HL-60 (cell line): ENCODE data around the gene QPRT.
"Not testable (repeated sequence)": the region's sequence is repeated elsewhere in the genome, so short reads cannot be mapped to it uniquely, and the experiment has no call there.

ENCODE experiments used
- DNase-seq, 2 experiments: peaks; one replicate each; pipeline ENCODE4 v3.0.0-alpha.2; 2010 to 2020; ENCODE audit warnings: low read depth in 1 of 2, low spot score in 1 of 2
- H3K27ac ChIP-seq: fragments of 250-450 bp; sonication (Bioruptor Pico); replicated peaks from 2 replicates; pipeline ENCODE4 v1.5.1; 2020; ENCODE audit warnings: mild to moderate bottlenecking, moderate library complexity
- H3K27me3 ChIP-seq: fragments of 250-450 bp; sonication (Bioruptor Pico); 2 replicates; pipeline ENCODE4 v1.5.1; 2021; ENCODE audit warnings: mild to moderate bottlenecking, moderate library complexity; ENCODE audit not compliant: insufficient read depth, poor library complexity, severe bottlenecking
- H3K4me3 ChIP-seq: replicated peaks from 2 replicates; pipeline ENCODE4 v1.5.1; 2011; ENCODE audit warnings: mild to moderate bottlenecking, control low read depth, low read length; ENCODE audit not compliant: insufficient read depth
- GABPA ChIP-seq: IDR thresholded peaks from 2 replicates; pipeline ENCODE4 v1.6.1; 2012; ENCODE audit warnings: low read depth
- POLR2AphosphoS5 ChIP-seq: IDR thresholded peaks from 2 replicates; pipeline ENCODE4 v1.6.1; 2012; ENCODE audit warnings: low read depth
- SPI1 ChIP-seq: IDR thresholded peaks from 2 replicates; pipeline ENCODE4 v1.6.1; 2012; ENCODE audit warnings: low read depth, mild to moderate bottlenecking, borderline replicate concordance
- TF ChIP-seq, protein P1 (sequence below): IDR thresholded peaks from 2 replicates; pipeline ENCODE4 v1.6.1; 2012; ENCODE audit warnings: low read depth; ENCODE audit not compliant: insufficient replicate concordance
- TF ChIP-seq, protein P2 (sequence below): IDR thresholded peaks from one replicate; pipeline ENCODE4 v1.5.1; 2011; ENCODE audit warnings: low read length, control low read depth, inconsistent platforms; ENCODE audit not compliant: insufficient read depth

The QPRT gene

DNA sequence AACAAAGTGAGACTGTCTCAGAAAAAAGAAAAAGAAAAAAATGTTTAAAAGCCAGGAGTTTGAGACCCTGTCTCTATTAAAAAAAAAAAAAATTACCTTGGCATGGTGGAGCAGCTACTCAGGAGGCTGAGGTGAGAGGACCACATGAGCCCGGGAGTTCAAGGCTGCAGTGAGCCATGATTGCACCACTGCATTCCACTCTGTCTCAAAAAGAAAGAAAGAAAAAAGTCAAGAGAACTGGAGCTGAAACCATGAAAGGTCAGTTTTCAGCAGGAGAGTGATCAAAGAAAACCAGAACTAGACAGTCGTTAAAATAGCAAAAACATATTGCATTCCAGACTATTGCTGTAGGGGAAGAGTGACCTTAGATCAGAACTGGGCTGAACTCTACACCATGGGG lies 8.8 kb downstream of the QPRT start:
- Histone ChIP-seq H3K27ac (no peak overlapping the region), H3K27me3 (no peaks in the 10 kb centered on the region), H3K4me3 (no peak overlapping the region)
- no peak for DNase-seq
- TF ChIP-seq POLR2AphosphoS5, result no peak

DNA sequence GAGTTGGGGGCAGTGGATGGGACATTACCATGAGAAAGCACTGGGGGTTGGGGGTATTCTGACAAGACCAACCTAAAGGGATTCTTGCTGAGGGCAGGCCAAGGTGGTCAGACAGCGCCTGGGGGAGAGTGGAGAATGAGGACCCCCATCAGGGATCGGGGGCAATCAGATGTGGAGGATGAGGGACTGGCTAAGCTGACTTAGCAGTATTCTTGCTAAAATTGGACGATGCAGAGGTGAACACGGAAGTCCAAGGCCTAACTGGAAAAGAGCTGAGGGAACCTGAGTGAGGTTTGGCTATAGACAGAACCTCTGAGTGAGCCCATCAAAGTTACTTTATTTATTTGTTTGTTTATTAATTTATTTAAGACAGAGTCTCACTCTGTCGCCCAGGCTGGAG lies 9.2 kb downstream of the QPRT start:
- Histone ChIP-seq H3K27me3 (no peaks in the 10 kb centered on the region), H3K27ac (no peak overlapping the region), H3K4me3 (no peak overlapping the region)
- DNase-seq, result no peak
- TF ChIP-seq, protein P1, sequence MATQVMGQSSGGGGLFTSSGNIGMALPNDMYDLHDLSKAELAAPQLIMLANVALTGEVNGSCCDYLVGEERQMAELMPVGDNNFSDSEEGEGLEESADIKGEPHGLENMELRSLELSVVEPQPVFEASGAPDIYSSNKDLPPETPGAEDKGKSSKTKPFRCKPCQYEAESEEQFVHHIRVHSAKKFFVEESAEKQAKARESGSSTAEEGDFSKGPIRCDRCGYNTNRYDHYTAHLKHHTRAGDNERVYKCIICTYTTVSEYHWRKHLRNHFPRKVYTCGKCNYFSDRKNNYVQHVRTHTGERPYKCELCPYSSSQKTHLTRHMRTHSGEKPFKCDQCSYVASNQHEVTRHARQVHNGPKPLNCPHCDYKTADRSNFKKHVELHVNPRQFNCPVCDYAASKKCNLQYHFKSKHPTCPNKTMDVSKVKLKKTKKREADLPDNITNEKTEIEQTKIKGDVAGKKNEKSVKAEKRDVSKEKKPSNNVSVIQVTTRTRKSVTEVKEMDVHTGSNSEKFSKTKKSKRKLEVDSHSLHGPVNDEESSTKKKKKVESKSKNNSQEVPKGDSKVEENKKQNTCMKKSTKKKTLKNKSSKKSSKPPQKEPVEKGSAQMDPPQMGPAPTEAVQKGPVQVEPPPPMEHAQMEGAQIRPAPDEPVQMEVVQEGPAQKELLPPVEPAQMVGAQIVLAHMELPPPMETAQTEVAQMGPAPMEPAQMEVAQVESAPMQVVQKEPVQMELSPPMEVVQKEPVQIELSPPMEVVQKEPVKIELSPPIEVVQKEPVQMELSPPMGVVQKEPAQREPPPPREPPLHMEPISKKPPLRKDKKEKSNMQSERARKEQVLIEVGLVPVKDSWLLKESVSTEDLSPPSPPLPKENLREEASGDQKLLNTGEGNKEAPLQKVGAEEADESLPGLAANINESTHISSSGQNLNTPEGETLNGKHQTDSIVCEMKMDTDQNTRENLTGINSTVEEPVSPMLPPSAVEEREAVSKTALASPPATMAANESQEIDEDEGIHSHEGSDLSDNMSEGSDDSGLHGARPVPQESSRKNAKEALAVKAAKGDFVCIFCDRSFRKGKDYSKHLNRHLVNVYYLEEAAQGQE, result no peak
- TF ChIP-seq, protein P2, sequence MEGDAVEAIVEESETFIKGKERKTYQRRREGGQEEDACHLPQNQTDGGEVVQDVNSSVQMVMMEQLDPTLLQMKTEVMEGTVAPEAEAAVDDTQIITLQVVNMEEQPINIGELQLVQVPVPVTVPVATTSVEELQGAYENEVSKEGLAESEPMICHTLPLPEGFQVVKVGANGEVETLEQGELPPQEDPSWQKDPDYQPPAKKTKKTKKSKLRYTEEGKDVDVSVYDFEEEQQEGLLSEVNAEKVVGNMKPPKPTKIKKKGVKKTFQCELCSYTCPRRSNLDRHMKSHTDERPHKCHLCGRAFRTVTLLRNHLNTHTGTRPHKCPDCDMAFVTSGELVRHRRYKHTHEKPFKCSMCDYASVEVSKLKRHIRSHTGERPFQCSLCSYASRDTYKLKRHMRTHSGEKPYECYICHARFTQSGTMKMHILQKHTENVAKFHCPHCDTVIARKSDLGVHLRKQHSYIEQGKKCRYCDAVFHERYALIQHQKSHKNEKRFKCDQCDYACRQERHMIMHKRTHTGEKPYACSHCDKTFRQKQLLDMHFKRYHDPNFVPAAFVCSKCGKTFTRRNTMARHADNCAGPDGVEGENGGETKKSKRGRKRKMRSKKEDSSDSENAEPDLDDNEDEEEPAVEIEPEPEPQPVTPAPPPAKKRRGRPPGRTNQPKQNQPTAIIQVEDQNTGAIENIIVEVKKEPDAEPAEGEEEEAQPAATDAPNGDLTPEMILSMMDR, result no peak
- TF ChIP-seq GABPA (no peak), SPI1 (no peak), POLR2AphosphoS5 (no peak)

DNA sequence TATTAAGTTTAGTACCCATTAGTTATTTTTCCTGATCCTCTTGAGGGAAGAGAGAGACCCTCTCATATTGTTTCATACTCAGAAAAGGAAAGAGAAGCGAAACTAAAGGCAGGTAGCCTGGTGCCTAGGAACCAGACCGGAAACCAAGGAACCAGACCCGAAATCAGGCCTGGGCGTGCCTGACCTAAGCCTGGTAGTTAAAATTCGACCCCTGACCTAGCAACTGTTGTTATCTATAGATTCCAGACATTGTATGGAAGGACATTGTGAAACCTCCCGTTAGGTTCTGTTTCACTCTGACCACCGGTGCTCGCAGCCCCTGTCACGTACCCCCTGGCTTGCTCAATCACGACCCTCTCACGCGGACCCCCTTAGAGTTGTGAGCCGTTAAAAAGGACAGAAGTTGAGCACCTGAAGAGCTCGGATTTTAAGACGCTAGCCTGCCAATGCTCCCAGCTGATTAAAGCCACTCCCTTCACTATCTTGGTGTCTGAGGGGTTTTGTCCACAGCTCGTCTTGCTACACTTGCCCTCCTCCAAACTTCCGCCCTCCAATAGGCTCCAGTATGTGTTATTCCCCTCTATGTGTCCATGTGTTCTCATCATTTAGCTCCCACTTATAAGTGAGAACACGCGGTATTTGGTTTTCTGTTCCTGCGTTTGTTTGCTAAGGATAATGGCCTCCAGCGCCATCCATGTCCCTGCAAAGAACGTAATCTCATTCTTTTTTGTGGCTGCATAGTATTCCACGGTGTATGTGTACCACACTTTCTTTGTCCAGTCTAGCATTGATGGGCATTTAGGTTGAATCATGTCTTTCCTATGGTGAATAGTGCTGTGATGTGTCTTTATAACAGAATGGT lies 10.7 kb downstream of the QPRT start:
- not testable (repeated sequence) for H3K27me3 ChIP-seq, DNase-seq, H3K27ac ChIP-seq, H3K4me3 ChIP-seq

DNA sequence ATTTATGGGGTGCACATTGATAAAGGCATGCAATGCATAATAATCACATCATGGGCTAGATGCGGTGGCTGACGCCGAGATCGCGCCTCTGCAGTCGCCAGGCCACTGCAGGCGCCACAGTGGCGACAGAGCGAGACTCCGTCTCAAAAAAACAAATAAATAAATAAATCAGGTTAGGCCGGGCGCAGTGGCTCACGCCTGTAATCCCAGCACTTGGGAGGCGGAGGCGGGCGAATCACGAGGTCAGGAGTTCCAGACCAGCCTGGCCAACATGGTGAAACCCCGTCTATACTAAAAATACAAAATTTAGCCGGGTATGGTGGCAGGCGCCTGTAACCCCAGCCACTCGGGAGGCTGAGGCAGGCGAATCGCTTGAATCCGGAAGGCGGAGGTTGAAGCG lies 13.6 kb downstream of the QPRT start:
- H3K27ac ChIP-seq, H3K27me3 ChIP-seq, DNase-seq, H3K4me3 ChIP-seq: not testable (repeated sequence)

DNA sequence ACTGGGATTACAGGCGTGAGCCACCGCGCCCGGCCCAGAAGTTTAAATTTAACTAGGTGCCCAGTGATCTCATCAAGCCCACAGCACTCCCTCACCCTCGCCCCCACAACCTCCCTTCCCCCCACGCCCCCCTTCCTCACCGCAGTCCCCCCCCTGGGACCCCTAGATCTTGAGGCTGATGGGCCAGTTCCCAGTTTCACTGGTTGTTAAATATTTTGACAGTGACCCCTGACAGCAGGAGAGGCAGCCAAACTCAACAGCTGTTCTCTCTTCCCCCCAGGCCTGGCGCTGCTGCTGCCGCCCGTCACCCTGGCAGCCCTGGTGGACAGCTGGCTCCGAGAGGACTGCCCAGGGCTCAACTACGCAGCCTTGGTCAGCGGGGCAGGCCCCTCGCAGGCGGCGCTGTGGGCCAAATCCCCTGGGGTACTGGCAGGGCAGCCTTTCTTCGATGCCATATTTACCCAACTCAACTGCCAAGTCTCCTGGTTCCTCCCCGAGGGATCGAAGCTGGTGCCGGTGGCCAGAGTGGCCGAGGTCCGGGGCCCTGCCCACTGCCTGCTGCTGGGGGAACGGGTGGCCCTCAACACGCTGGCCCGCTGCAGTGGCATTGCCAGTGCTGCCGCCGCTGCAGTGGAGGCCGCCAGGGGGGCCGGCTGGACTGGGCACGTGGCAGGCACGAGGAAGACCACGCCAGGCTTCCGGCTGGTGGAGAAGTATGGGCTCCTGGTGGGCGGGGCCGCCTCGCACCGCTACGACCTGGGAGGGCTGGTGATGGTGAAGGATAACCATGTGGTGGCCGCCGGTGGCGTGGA lies 15.6 kb downstream of the QPRT start:
- DNase-seq, result no peak
- no peak for TF ChIP-seq SPI1
- TF ChIP-seq POLR2AphosphoS5, result no peak
- TF ChIP-seq, protein P2, result no peak
- TF ChIP-seq, protein P1, result no peak
- no peak overlapping the region for H3K27ac ChIP-seq

DNA sequence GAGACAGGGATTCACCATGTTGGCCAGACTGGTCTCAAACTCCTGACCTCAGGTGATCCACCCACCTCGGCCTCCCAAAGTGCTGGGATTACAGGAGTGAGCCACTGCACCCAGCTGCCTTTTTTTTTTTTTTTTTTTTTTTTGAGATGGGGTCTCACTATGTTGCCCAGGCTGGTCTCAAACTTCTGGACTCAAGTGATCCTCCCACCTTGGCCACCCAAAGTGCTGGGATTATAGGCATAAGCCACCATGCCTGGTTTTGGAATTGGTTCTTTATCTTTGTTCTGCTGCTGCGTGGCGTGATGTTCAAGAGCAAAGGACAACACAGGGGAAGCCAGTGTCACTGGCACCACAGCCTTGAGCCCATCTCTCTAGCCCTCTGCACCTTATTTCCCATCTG lies 16.7 kb downstream of the QPRT start:
- H3K27me3 ChIP-seq, H3K27ac ChIP-seq, H3K4me3 ChIP-seq, DNase-seq: not testable (repeated sequence)

More for the DNA sequence above, 15.6 kb downstream of the QPRT start:
- Histone ChIP-seq H3K4me3 (no peak overlapping the region), H3K27me3 (no peaks in the 10 kb centered on the region)
